ENCODE results near the gene ARMC3. TPM values are rescaled to one million over a fixed set of nuclear protein-coding genes. Genes with fewer than 3 reads are reported as not detected.

ARMC3 gene
- total RNA-seq, 1 donor from 2014 or later: not detected

DNA sequence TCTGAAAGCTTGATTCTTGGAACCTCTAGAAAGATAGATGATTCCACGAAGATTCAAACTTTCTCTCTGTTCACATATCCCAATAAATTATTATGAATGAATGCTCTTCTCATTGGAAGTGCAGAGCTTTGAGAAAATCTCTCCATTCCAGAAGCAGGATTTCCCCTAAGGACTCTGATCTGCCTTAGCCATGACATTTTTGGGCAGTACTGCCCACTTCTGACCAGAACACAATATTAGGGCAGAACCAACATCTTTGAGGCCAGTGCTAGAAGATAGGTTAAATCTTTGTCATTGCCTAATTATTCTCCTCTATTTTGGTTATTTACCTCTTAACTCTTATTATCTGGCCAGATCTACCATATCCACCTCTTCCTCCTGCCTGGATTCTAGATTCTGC lies 49.9 kb downstream of the ARMC3 start:
- Mint-ChIP-seq H3K4me3 (ENCODE audit: unreplicated experiment) (no peak overlapping the region), H3K27me3 (ENCODE audit: unreplicated experiment) (peaks cover 36% of the 10 kb centered on the region)
- DNase-seq (ENCODE audit: extremely low spot score, unreplicated experiment): no peak

DNA sequence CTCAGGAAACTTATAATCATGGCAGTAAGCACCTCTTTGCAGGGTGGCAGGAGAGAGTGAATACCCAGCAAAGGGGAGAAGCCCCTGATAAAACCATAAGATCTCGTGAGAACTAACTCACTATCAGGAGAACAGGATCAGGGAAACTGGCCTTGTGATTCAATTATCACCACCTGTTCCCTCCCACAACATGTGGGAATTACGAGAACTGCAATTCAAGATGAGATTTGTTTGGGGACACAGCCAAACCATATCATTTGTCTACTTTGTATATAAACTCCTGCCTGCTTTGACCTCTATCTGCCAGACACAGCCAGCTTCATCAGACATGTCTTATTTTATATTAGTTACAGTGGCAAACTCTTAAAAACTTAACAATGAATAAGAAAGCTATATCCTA lies 50.4 kb downstream of the ARMC3 start:
- Mint-ChIP-seq H3K27ac (ENCODE audit: unreplicated experiment) (no peak overlapping the region), H3K9me3 (ENCODE audit: unreplicated experiment) (no peaks in the 10 kb centered on the region), H3K27me3 (ENCODE audit: unreplicated experiment) (peaks cover 36% of the 10 kb centered on the region), H3K4me1 (ENCODE audit: unreplicated experiment) (peaks cover 5% of the 10 kb centered on the region), H3K36me3 (ENCODE audit: unreplicated experiment) (no peaks in the 10 kb centered on the region), H3K4me3 (ENCODE audit: unreplicated experiment) (no peak overlapping the region)
- TF ChIP-seq, protein P1, sequence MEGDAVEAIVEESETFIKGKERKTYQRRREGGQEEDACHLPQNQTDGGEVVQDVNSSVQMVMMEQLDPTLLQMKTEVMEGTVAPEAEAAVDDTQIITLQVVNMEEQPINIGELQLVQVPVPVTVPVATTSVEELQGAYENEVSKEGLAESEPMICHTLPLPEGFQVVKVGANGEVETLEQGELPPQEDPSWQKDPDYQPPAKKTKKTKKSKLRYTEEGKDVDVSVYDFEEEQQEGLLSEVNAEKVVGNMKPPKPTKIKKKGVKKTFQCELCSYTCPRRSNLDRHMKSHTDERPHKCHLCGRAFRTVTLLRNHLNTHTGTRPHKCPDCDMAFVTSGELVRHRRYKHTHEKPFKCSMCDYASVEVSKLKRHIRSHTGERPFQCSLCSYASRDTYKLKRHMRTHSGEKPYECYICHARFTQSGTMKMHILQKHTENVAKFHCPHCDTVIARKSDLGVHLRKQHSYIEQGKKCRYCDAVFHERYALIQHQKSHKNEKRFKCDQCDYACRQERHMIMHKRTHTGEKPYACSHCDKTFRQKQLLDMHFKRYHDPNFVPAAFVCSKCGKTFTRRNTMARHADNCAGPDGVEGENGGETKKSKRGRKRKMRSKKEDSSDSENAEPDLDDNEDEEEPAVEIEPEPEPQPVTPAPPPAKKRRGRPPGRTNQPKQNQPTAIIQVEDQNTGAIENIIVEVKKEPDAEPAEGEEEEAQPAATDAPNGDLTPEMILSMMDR (IDR thresholded peaks at IDR 0.05): no peak
- no peak for DNase-seq (ENCODE audit: extremely low spot score, unreplicated experiment)

More for the DNA sequence above, 49.9 kb downstream of the ARMC3 start:
- H3K27ac Mint-ChIP-seq (ENCODE audit: unreplicated experiment): no peak overlapping the region
- no peaks in the 10 kb centered on the region for H3K9me3 Mint-ChIP-seq (ENCODE audit: unreplicated experiment)
- no peaks in the 10 kb centered on the region for H3K36me3 Mint-ChIP-seq (ENCODE audit: unreplicated experiment)
- TF ChIP-seq, protein P1 (IDR thresholded peaks at IDR 0.05): no peak
- peaks cover 5% of the 10 kb centered on the region for H3K4me1 Mint-ChIP-seq (ENCODE audit: unreplicated experiment)

DNA sequence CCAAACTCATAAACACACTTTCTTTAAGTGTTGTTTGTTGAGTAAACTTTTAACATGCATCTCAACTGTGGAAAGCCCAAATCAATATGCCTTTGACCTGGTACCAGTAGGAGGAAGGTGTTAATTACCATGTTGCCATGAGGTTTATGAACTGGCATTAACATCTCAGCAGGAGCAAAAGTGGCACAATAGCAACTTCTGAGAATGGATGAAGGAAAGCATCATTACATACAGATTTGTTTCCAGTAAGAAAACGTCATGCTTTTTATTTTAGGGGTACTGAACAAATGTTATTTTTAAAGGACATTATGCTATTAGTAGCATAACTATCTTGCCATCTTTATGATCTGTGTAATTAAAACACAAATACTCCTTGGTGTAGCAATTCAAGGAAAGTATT lies 51.1 kb downstream of the ARMC3 start:
- TF ChIP-seq, protein P1 (IDR thresholded peaks at IDR 0.05): no peak
- no peak for DNase-seq (ENCODE audit: extremely low spot score, unreplicated experiment)
- no peak overlapping the region for H3K4me3 Mint-ChIP-seq (ENCODE audit: unreplicated experiment)
- H3K4me1 Mint-ChIP-seq (ENCODE audit: unreplicated experiment): peaks cover 5% of the 10 kb centered on the region
- H3K36me3 Mint-ChIP-seq (ENCODE audit: unreplicated experiment): no peaks in the 10 kb centered on the region
- H3K27ac Mint-ChIP-seq (ENCODE audit: unreplicated experiment): no peak overlapping the region
- no peaks in the 10 kb centered on the region for H3K9me3 Mint-ChIP-seq (ENCODE audit: unreplicated experiment)
- peaks cover 36% of the 10 kb centered on the region for H3K27me3 Mint-ChIP-seq (ENCODE audit: unreplicated experiment)

DNA sequence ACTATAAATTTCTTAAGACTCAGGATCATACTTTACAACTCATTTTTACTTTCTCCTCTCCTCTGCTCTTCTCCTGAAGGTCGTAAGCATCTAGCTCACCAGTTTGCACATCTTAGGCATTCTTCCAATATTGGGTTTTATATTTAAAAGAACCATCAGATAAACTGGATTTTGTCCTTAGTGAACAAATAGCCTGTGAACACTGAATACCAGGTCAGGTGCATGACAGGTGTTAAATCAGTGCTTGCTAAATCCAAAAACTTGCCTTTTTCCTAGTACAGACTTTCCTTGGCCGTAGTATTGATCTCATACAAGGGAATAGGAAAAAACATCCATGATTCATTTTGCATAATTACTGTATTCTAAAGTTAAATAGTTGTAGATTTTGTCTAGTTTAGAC lies 53.0 kb downstream of the ARMC3 start:
- Mint-ChIP-seq H3K9me3 (ENCODE audit: unreplicated experiment) (no peaks in the 10 kb centered on the region), H3K4me3 (ENCODE audit: unreplicated experiment) (no peak overlapping the region), H3K4me1 (ENCODE audit: unreplicated experiment) (peaks cover 5% of the 10 kb centered on the region), H3K36me3 (ENCODE audit: unreplicated experiment) (no peaks in the 10 kb centered on the region), H3K27ac (ENCODE audit: unreplicated experiment) (no peak overlapping the region), H3K27me3 (ENCODE audit: unreplicated experiment) (peaks cover 36% of the 10 kb centered on the region)
- no peak for DNase-seq (ENCODE audit: extremely low spot score, unreplicated experiment)
- TF ChIP-seq, protein P1 (IDR thresholded peaks at IDR 0.05): no peak

DNA sequence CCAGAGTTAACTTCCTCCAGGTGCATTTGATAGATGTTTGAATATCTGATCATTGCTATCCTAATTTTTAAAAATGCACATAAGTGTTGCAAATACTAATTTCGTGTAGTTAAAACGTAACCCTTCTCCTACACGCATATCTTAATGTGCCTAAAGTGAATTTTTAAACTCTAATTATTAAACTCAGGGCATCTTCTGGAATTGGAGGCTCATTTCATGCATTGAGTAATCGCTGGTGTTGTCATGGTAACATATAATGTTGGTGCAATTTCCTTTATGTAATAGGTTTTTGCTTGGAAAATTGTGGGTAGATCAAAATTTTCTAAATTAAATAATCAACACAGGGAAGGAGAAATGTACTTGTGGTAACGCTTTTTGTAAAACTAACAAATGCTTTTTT lies 56.2 kb downstream of the ARMC3 start:
- TF ChIP-seq, protein P1 (IDR thresholded peaks at IDR 0.05): no peak
- Mint-ChIP-seq H3K4me1 (ENCODE audit: unreplicated experiment) (no peaks in the 10 kb centered on the region), H3K27me3 (ENCODE audit: unreplicated experiment) (peaks cover 22% of the 10 kb centered on the region), H3K9me3 (ENCODE audit: unreplicated experiment) (no peaks in the 10 kb centered on the region), H3K27ac (ENCODE audit: unreplicated experiment) (no peak overlapping the region), H3K4me3 (ENCODE audit: unreplicated experiment) (no peak overlapping the region), H3K36me3 (ENCODE audit: unreplicated experiment) (no peaks in the 10 kb centered on the region)
- no peak for DNase-seq (ENCODE audit: extremely low spot score, unreplicated experiment)

Measured in osteocyte (in vitro differentiated cells).